Gastrocnemius medialis (tissue), 4 donors: ENCODE measurements around the gene TEAD4.

Experiments
- CTCF ChIP-seq, 5 experiments: fragments of 450-650 bp in 3 of 5; fragments of 200-600 bp in 2 of 5; sonication (generic) in 2 of 5; IDR thresholded peaks in 4 of 5; conservative IDR thresholded peaks in 1 of 5; 1 replicate in 4 of 5; 2 replicates in 1 of 5; pipeline ENCODE4 v1.5.1; 2016 to 2019; ENCODE audit warnings: antibody characterized with exemption in 5 of 5, mild to moderate bottlenecking in 3 of 5, moderate library complexity in 3 of 5
- POLR2A ChIP-seq, 2 donors: fragments of 450-650 bp; IDR thresholded peaks; one replicate each; pipeline ENCODE4 v1.6.1; 2017; ENCODE audit warnings: antibody characterized with exemption in 2 of 2, mild to moderate bottlenecking in 2 of 2, moderate library complexity in 2 of 2

- TF ChIP-seq POLR2A (IDR thresholded peaks at IDR 0.05) (no peak), CTCF (IDR thresholded peaks at IDR 0.05 in 4 of 5, conservative IDR thresholded peaks at IDR 0.05 in 1 of 5) (no peak)
Observed at GRCh38 chr12:2976581-2976996, 17.4 kb downstream of the TEAD4 start.
